Activated T-helper 1 cell treated with anti-CD3 and anti-CD28 coated beads, Interleukin-12 subunit alpha, Interleukin-12 subunit beta, Interleukin-2, Interleukin-4 antibody, amounts not matched to agents 30 ng/mL and 10 ng/mL and 1 ng/mL, durations not matched to agents 14 hours and 24 hours and 36 hours (primary cell): Measurements from ENCODE around the gene SLCO2A1. TPM values are rescaled to one million over a fixed set of nuclear protein-coding genes. Genes with fewer than 3 reads are reported as not detected.

Source experiments
- DNase-seq: peaks from one replicate; pipeline ENCODE4 v3.0.0; 2021; ENCODE audit warnings: low spot score
- H3K27ac Mint-ChIP-seq: one replicate; pipeline ENCODE4 v1.8.0; 2021; ENCODE audit warnings: mild to moderate bottlenecking, mixed read lengths
- H3K27me3 Mint-ChIP-seq: one replicate; pipeline ENCODE4 v1.8.0; 2022; ENCODE audit warnings: mild to moderate bottlenecking, moderate library complexity, mixed read lengths; ENCODE audit not compliant: insufficient read depth
- H3K36me3 Mint-ChIP-seq: one replicate; pipeline ENCODE4 v1.8.0; 2021; ENCODE audit warnings: low read depth, mixed read lengths
- H3K4me1 Mint-ChIP-seq: one replicate; pipeline ENCODE4 v1.8.0; 2021; ENCODE audit warnings: low read depth, mixed read lengths
- H3K4me3 Mint-ChIP-seq: one replicate; pipeline ENCODE4 v1.8.0; 2021; ENCODE audit warnings: mild to moderate bottlenecking, moderate library complexity, mixed read lengths
- H3K9me3 Mint-ChIP-seq: one replicate; pipeline ENCODE4 v1.8.0; 2021; ENCODE audit warnings: mixed read lengths
- intact Hi-C: fragments of 100-400 bp; cut with micrococcal nuclease; formaldehyde crosslinking; loops from one replicate; pipeline ENCODE4 v1.15.1; 2024
- total RNA-seq: library from RNA; stranded (reverse); gene quantifications from 2 replicates; pipeline ENCODE4 v1.2.3, GENCODE V29; 2022

SLCO2A1 gene
- total RNA-seq, 1 donor from 2014 or later = not detected

- H3K4me3 Mint-ChIP-seq = no peak overlapping the region
- no peaks in the 10 kb centered on the region for H3K4me1 Mint-ChIP-seq
- no peaks in the 10 kb centered on the region for H3K36me3 Mint-ChIP-seq
- intact Hi-C loops = no loop called here
- H3K27ac Mint-ChIP-seq = no peak overlapping the region
- no peaks in the 10 kb centered on the region for H3K9me3 Mint-ChIP-seq
- no peak for DNase-seq
- peaks cover 2% of the 10 kb centered on the region for H3K27me3 Mint-ChIP-seq
These were observed 76.4 kb downstream of the SLCO2A1 start for GRCh38 chr3:133953297-133953696.

GRCh38 chr3:133949438-133949837 lies 80.3 kb downstream of the SLCO2A1 start:
- H3K36me3 Mint-ChIP-seq = no peaks in the 10 kb centered on the region
- peaks cover 3% of the 10 kb centered on the region for H3K27me3 Mint-ChIP-seq
- H3K9me3 Mint-ChIP-seq = no peaks in the 10 kb centered on the region
- H3K4me3 Mint-ChIP-seq = no peak overlapping the region
- no peak overlapping the region for H3K27ac Mint-ChIP-seq
- peaks cover 5% of the 10 kb centered on the region for H3K4me1 Mint-ChIP-seq
- DNase-seq = no peak
- intact Hi-C loops = no loop called here

GRCh38 chr3:133948996-133949395 lies 80.7 kb downstream of the SLCO2A1 start:
- Mint-ChIP-seq H3K4me3 (no peak overlapping the region), H3K27ac (no peak overlapping the region), H3K9me3 (no peaks in the 10 kb centered on the region), H3K27me3 (peaks cover 3% of the 10 kb centered on the region), H3K36me3 (no peaks in the 10 kb centered on the region), H3K4me1 (peaks cover 5% of the 10 kb centered on the region)
- DNase-seq = no peak
- intact Hi-C loops = no loop called here

GRCh38 chr3:133948131-133948810 lies 81.5 kb downstream of the SLCO2A1 start:
- intact Hi-C loops = no loop called here

GRCh38 chr3:133945381-133946095 lies 84.2 kb downstream of the SLCO2A1 start:
- Mint-ChIP-seq H3K36me3 (no peaks in the 10 kb centered on the region), H3K27me3 (peaks cover 8% of the 10 kb centered on the region), H3K4me1 (peaks cover 12% of the 10 kb centered on the region), H3K27ac (no peak overlapping the region), H3K4me3 (no peak overlapping the region), H3K9me3 (no peaks in the 10 kb centered on the region)
- DNase-seq = no peak
- intact Hi-C loops = no loop called here

More at GRCh38 chr3:133948131-133948810, 81.5 kb downstream of the SLCO2A1 start:
- Mint-ChIP-seq H3K4me3 (no peak overlapping the region), H3K27ac (no peak overlapping the region), H3K36me3 (no peaks in the 10 kb centered on the region), H3K9me3 (no peaks in the 10 kb centered on the region), H3K27me3 (peaks cover 3% of the 10 kb centered on the region), H3K4me1 (peaks cover 5% of the 10 kb centered on the region)
- DNase-seq = no peak

- Mint-ChIP-seq H3K4me1 (peaks cover 12% of the 10 kb centered on the region), H3K27me3 (peaks cover 8% of the 10 kb centered on the region), H3K36me3 (no peaks in the 10 kb centered on the region), H3K4me3 (no peak overlapping the region), H3K9me3 (no peaks in the 10 kb centered on the region), H3K27ac (no peak overlapping the region)
- intact Hi-C loops = no loop called here
- DNase-seq = no peak
These were observed 84.9 kb downstream of the SLCO2A1 start for GRCh38 chr3:133944641-133945380.

GRCh38 chr3:133944181-133944580 lies 85.5 kb downstream of the SLCO2A1 start:
- Mint-ChIP-seq H3K4me3 (no peak overlapping the region), H3K4me1 (peaks cover 12% of the 10 kb centered on the region), H3K9me3 (no peaks in the 10 kb centered on the region), H3K27ac (no peak overlapping the region), H3K36me3 (no peaks in the 10 kb centered on the region), H3K27me3 (peaks cover 8% of the 10 kb centered on the region)
- intact Hi-C loops = no loop called here
- no peak for DNase-seq

- H3K9me3 Mint-ChIP-seq = no peaks in the 10 kb centered on the region
- H3K4me3 Mint-ChIP-seq = no peak overlapping the region
- H3K4me1 Mint-ChIP-seq = peaks cover 12% of the 10 kb centered on the region
- no peaks in the 10 kb centered on the region for H3K36me3 Mint-ChIP-seq
- peaks cover 8% of the 10 kb centered on the region for H3K27me3 Mint-ChIP-seq
- no peak overlapping the region for H3K27ac Mint-ChIP-seq
- intact Hi-C loops = no loop called here
- DNase-seq = no peak
These were observed 86.0 kb downstream of the SLCO2A1 start for GRCh38 chr3:133943639-133944141.

GRCh38 chr3:133943031-133943535 lies 86.6 kb downstream of the SLCO2A1 start:
- Mint-ChIP-seq H3K4me3 (no peak overlapping the region), H3K4me1 (peaks cover 12% of the 10 kb centered on the region), H3K27me3 (peaks cover 8% of the 10 kb centered on the region), H3K27ac (no peak overlapping the region), H3K36me3 (no peaks in the 10 kb centered on the region), H3K9me3 (no peaks in the 10 kb centered on the region)
- DNase-seq = no peak
- intact Hi-C loops = no loop called here

GRCh38 chr3:133941415-133941821 lies 88.3 kb downstream of the SLCO2A1 start:
- no peak for DNase-seq
- Mint-ChIP-seq H3K4me1 (peaks cover 10% of the 10 kb centered on the region), H3K9me3 (no peaks in the 10 kb centered on the region), H3K36me3 (no peaks in the 10 kb centered on the region), H3K27ac (no peak overlapping the region), H3K27me3 (peaks cover 8% of the 10 kb centered on the region), H3K4me3 (no peak overlapping the region)
- intact Hi-C loops = no loop called here

- H3K27ac Mint-ChIP-seq = no peak overlapping the region
These were observed 89.2 kb downstream of the SLCO2A1 start for GRCh38 chr3:133940536-133940935.

GRCh38 chr3:133939463-133939835 lies 90.3 kb downstream of the SLCO2A1 start:
- Mint-ChIP-seq H3K9me3 (no peaks in the 10 kb centered on the region), H3K4me3 (no peak overlapping the region), H3K27me3 (peaks cover 7% of the 10 kb centered on the region), H3K36me3 (no peaks in the 10 kb centered on the region), H3K27ac (no peak overlapping the region), H3K4me1 (peaks cover 7% of the 10 kb centered on the region)
- intact Hi-C loops = loop anchor here (10.0 kb wide), 1 partner anchor 535 kb away; no protein-coding TSS in a partner anchor
- no peak for DNase-seq

More at GRCh38 chr3:133940536-133940935, 89.2 kb downstream of the SLCO2A1 start:
- Mint-ChIP-seq H3K9me3 (no peaks in the 10 kb centered on the region), H3K27me3 (peaks cover 7% of the 10 kb centered on the region), H3K4me3 (no peak overlapping the region), H3K36me3 (no peaks in the 10 kb centered on the region), H3K4me1 (peaks cover 7% of the 10 kb centered on the region)
- intact Hi-C loops = no loop called here
- DNase-seq = no peak
